WTC11 (cell line): ENCODE results near the gene RGS14. TPM values are rescaled to one million over a fixed set of nuclear protein-coding genes. Genes with fewer than 3 reads are reported as not detected.

Source experiments
- ESRRA ChIP-seq: sonication (generic); formaldehyde crosslinking; IDR thresholded peaks from 2 replicates; pipeline ENCODE4 v1.8.1; 2022; ENCODE audit warnings: mild to moderate bottlenecking, missing genetic modification reagents, borderline replicate concordance
- ETV6 ChIP-seq: sonication (generic); formaldehyde crosslinking; IDR thresholded peaks from 2 replicates; pipeline ENCODE4 v1.8.1; 2022; ENCODE audit warnings: mild to moderate bottlenecking, missing genetic modification reagents
- FOXK1 ChIP-seq: sonication (generic); formaldehyde crosslinking; IDR thresholded peaks from 2 replicates; pipeline ENCODE4 v1.8.0; 2022; ENCODE audit warnings: mild to moderate bottlenecking, moderate library complexity, missing genetic modification reagents
- GRHL2 ChIP-seq: fragments of 250-450 bp; sonication (Bioruptor Pico); IDR thresholded peaks from 2 replicates; pipeline ENCODE4 v1.8.0; 2022; ENCODE audit warnings: mild to moderate bottlenecking, moderate library complexity; ENCODE audit not compliant: insufficient replicate concordance, severe bottlenecking
- JUN ChIP-seq: sonication (generic); formaldehyde crosslinking; IDR thresholded peaks from 2 replicates; pipeline ENCODE4 v1.8.0; 2023; ENCODE audit warnings: mild to moderate bottlenecking, missing genetic modification reagents
- MYBL2 ChIP-seq: sonication (generic); formaldehyde crosslinking; IDR thresholded peaks from 2 replicates; pipeline ENCODE4 v1.8.1; 2023; ENCODE audit warnings: mild to moderate bottlenecking, moderate library complexity, missing genetic modification reagents
- NFATC4 ChIP-seq: fragments of 250-450 bp; sonication (Bioruptor Pico); IDR thresholded peaks from 2 replicates; pipeline ENCODE4 v1.9.0; 2021; ENCODE audit warnings: mild to moderate bottlenecking
- NFYB ChIP-seq: sonication (generic); formaldehyde crosslinking; conservative IDR thresholded peaks from 2 replicates; pipeline ENCODE4 v1.8.0; 2022; ENCODE audit warnings: low read depth, missing genetic modification reagents
- NR2C2 ChIP-seq: sonication (generic); formaldehyde crosslinking; IDR thresholded peaks from 2 replicates; pipeline ENCODE4 v1.8.0; 2022; ENCODE audit warnings: mild to moderate bottlenecking, missing genetic modification reagents
- PRRX2 ChIP-seq: fragments of 250-450 bp; sonication (Bioruptor Pico); IDR thresholded peaks from 2 replicates; pipeline ENCODE4 v1.8.0; 2021; ENCODE audit warnings: mild to moderate bottlenecking
- TCF7 ChIP-seq: sonication (generic); formaldehyde crosslinking; IDR thresholded peaks from 2 replicates; pipeline ENCODE4 v1.8.0; 2022; ENCODE audit warnings: mild to moderate bottlenecking, low read depth, missing genetic modification reagents, moderate library complexity
- TEAD1 ChIP-seq: sonication (generic); formaldehyde crosslinking; IDR thresholded peaks from 2 replicates; pipeline ENCODE4 v1.8.0; 2022; ENCODE audit warnings: mild to moderate bottlenecking, missing genetic modification reagents
- TP53 ChIP-seq: sonication (generic); formaldehyde crosslinking; IDR thresholded peaks from 2 replicates; pipeline ENCODE4 v1.8.1; 2023; ENCODE audit warnings: mild to moderate bottlenecking, missing genetic modification reagents
- ZNF138 ChIP-seq: sonication (generic); formaldehyde crosslinking; conservative IDR thresholded peaks from 2 replicates; pipeline ENCODE4 v1.8.1; 2022; ENCODE audit warnings: mild to moderate bottlenecking, moderate library complexity, missing genetic modification reagents
- ZNF232 ChIP-seq: sonication (generic); formaldehyde crosslinking; IDR thresholded peaks from 2 replicates; pipeline ENCODE4 v1.8.0; 2022; ENCODE audit warnings: mild to moderate bottlenecking, missing genetic modification reagents
- ZNF423 ChIP-seq: fragments of 250-450 bp; sonication (Bioruptor Pico); IDR thresholded peaks from 2 replicates; pipeline ENCODE4 v2.1.2; 2022; ENCODE audit warnings: mild to moderate bottlenecking, moderate library complexity
- total RNA-seq: library from RNA; stranded (reverse); gene quantifications from 3 replicates; pipeline ENCODE4 v1.2.3, GENCODE V29; 2021
- TF ChIP-seq, protein P1 (sequence below): sonication (generic); formaldehyde crosslinking; IDR thresholded peaks from 2 replicates; pipeline ENCODE4 v1.8.1; 2023; ENCODE audit warnings: mild to moderate bottlenecking, missing genetic modification reagents, borderline replicate concordance
- TF ChIP-seq, protein P2 (sequence below): fragments of 250-450 bp; sonication (Bioruptor Pico); IDR thresholded peaks from 2 replicates; pipeline ENCODE4 v1.9.0; 2021; ENCODE audit warnings: mild to moderate bottlenecking, borderline replicate concordance
- TF ChIP-seq, protein P3 (sequence below): sonication (generic); formaldehyde crosslinking; IDR thresholded peaks from 2 replicates; pipeline ENCODE4 v1.8.0; 2022; ENCODE audit warnings: mild to moderate bottlenecking, missing genetic modification reagents
- TF ChIP-seq, protein P4 (sequence below): sonication (generic); formaldehyde crosslinking; IDR thresholded peaks from 2 replicates; pipeline ENCODE4 v1.8.0; 2022; ENCODE audit warnings: mild to moderate bottlenecking, missing genetic modification reagents
- TF ChIP-seq, protein P5 (sequence below): sonication (generic); formaldehyde crosslinking; IDR thresholded peaks from 2 replicates; pipeline ENCODE4 v1.8.1; 2022; ENCODE audit warnings: low read depth, mild to moderate bottlenecking, moderate library complexity, missing genetic modification reagents, borderline replicate concordance
- TF ChIP-seq, protein P6 (sequence below): sonication (generic); formaldehyde crosslinking; IDR thresholded peaks from 2 replicates; pipeline ENCODE4 v1.8.1; 2023; ENCODE audit warnings: mild to moderate bottlenecking, missing genetic modification reagents, moderate library complexity
- TF ChIP-seq, protein P7 (sequence below): sonication (generic); formaldehyde crosslinking; IDR thresholded peaks from 2 replicates; pipeline ENCODE4 v1.8.1; 2023; ENCODE audit warnings: mild to moderate bottlenecking, missing genetic modification reagents, moderate library complexity

RGS14 gene
- total RNA-seq, 1 experiment from 2014 or later: 74.6 TPM

DNA sequence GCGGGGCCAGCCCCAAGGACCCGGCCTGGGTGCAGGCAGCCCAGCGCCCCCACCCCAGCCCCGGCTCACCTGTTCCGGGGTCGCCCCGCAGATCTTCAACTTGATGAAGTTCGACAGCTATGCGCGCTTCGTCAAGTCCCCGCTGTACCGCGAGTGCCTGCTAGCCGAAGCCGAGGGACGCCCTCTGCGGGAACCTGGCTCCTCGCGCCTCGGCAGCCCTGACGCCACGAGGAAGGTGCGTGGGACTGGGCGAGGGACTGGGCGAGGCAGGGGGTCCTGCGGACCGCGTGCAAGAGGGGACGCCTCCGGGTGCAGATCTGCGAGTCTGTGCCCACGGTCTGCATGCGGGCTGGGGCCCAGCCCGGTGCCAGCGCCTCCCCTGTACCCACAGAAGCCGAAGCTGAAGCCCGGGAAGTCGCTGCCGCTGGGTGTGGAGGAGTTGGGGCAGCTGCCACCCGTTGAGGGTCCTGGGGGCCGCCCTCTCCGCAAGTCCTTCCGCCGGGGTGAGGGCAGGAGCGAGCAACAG is 9.7 kb downstream of the RGS14 start (continued):
- TF ChIP-seq TCF7 (CRISPR knock-in tag) (no peak), ZNF423 (CRISPR knock-in tag) (no peak), NR2C2 (CRISPR knock-in tag) (peak; percentile 64), FOXK1 (CRISPR knock-in tag) (peak; percentile 93), ZNF138 (CRISPR knock-in tag) (no peak), NFATC4 (CRISPR knock-in tag) (no peak), PRRX2 (CRISPR knock-in tag) (no peak), ESRRA (CRISPR knock-in tag) (peak; percentile 91; the same call in 1 of the 2 replicates), TEAD1 (CRISPR knock-in tag) (peak; percentile 68; the same call in 1 of the 2 replicates), NFYB (CRISPR knock-in tag) (peak; percentile 45; the same call in 1 of the 2 replicates), ZNF232 (0 out of 2 replicates have a peak, but pooled peaks have one; percentile 58), ETV6 (CRISPR knock-in tag) (peak; percentile 87; the same call in 1 of the 2 replicates), MYBL2 (peak; percentile 84), TP53 (peak; percentile 89), JUN (CRISPR knock-in tag) (peak; percentile 94; the same call in 1 of the 2 replicates), GRHL2 (CRISPR knock-in tag) (no peak)
- TF ChIP-seq, protein P1, sequence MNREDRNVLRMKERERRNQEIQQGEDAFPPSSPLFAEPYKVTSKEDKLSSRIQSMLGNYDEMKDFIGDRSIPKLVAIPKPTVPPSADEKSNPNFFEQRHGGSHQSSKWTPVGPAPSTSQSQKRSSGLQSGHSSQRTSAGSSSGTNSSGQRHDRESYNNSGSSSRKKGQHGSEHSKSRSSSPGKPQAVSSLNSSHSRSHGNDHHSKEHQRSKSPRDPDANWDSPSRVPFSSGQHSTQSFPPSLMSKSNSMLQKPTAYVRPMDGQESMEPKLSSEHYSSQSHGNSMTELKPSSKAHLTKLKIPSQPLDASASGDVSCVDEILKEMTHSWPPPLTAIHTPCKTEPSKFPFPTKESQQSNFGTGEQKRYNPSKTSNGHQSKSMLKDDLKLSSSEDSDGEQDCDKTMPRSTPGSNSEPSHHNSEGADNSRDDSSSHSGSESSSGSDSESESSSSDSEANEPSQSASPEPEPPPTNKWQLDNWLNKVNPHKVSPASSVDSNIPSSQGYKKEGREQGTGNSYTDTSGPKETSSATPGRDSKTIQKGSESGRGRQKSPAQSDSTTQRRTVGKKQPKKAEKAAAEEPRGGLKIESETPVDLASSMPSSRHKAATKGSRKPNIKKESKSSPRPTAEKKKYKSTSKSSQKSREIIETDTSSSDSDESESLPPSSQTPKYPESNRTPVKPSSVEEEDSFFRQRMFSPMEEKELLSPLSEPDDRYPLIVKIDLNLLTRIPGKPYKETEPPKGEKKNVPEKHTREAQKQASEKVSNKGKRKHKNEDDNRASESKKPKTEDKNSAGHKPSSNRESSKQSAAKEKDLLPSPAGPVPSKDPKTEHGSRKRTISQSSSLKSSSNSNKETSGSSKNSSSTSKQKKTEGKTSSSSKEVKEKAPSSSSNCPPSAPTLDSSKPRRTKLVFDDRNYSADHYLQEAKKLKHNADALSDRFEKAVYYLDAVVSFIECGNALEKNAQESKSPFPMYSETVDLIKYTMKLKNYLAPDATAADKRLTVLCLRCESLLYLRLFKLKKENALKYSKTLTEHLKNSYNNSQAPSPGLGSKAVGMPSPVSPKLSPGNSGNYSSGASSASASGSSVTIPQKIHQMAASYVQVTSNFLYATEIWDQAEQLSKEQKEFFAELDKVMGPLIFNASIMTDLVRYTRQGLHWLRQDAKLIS (CRISPR knock-in tag): no peak
- TF ChIP-seq, protein P2, sequence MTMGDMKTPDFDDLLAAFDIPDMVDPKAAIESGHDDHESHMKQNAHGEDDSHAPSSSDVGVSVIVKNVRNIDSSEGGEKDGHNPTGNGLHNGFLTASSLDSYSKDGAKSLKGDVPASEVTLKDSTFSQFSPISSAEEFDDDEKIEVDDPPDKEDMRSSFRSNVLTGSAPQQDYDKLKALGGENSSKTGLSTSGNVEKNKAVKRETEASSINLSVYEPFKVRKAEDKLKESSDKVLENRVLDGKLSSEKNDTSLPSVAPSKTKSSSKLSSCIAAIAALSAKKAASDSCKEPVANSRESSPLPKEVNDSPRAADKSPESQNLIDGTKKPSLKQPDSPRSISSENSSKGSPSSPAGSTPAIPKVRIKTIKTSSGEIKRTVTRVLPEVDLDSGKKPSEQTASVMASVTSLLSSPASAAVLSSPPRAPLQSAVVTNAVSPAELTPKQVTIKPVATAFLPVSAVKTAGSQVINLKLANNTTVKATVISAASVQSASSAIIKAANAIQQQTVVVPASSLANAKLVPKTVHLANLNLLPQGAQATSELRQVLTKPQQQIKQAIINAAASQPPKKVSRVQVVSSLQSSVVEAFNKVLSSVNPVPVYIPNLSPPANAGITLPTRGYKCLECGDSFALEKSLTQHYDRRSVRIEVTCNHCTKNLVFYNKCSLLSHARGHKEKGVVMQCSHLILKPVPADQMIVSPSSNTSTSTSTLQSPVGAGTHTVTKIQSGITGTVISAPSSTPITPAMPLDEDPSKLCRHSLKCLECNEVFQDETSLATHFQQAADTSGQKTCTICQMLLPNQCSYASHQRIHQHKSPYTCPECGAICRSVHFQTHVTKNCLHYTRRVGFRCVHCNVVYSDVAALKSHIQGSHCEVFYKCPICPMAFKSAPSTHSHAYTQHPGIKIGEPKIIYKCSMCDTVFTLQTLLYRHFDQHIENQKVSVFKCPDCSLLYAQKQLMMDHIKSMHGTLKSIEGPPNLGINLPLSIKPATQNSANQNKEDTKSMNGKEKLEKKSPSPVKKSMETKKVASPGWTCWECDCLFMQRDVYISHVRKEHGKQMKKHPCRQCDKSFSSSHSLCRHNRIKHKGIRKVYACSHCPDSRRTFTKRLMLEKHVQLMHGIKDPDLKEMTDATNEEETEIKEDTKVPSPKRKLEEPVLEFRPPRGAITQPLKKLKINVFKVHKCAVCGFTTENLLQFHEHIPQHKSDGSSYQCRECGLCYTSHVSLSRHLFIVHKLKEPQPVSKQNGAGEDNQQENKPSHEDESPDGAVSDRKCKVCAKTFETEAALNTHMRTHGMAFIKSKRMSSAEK: no peak
- TF ChIP-seq, protein P3, sequence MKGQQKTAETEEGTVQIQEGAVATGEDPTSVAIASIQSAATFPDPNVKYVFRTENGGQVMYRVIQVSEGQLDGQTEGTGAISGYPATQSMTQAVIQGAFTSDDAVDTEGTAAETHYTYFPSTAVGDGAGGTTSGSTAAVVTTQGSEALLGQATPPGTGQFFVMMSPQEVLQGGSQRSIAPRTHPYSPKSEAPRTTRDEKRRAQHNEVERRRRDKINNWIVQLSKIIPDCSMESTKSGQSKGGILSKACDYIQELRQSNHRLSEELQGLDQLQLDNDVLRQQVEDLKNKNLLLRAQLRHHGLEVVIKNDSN (CRISPR knock-in tag): peak; percentile 48; the same call in 1 of the 2 replicates
- TF ChIP-seq, protein P4, sequence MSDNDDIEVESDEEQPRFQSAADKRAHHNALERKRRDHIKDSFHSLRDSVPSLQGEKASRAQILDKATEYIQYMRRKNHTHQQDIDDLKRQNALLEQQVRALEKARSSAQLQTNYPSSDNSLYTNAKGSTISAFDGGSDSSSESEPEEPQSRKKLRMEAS (CRISPR knock-in tag): peak; percentile 98
- TF ChIP-seq, protein P5, sequence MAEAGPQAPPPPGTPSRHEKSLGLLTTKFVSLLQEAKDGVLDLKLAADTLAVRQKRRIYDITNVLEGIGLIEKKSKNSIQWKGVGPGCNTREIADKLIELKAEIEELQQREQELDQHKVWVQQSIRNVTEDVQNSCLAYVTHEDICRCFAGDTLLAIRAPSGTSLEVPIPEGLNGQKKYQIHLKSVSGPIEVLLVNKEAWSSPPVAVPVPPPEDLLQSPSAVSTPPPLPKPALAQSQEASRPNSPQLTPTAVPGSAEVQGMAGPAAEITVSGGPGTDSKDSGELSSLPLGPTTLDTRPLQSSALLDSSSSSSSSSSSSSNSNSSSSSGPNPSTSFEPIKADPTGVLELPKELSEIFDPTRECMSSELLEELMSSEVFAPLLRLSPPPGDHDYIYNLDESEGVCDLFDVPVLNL: peak; percentile 76
- TF ChIP-seq, protein P6, sequence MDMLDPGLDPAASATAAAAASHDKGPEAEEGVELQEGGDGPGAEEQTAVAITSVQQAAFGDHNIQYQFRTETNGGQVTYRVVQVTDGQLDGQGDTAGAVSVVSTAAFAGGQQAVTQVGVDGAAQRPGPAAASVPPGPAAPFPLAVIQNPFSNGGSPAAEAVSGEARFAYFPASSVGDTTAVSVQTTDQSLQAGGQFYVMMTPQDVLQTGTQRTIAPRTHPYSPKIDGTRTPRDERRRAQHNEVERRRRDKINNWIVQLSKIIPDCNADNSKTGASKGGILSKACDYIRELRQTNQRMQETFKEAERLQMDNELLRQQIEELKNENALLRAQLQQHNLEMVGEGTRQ: no peak
- TF ChIP-seq, protein P7, sequence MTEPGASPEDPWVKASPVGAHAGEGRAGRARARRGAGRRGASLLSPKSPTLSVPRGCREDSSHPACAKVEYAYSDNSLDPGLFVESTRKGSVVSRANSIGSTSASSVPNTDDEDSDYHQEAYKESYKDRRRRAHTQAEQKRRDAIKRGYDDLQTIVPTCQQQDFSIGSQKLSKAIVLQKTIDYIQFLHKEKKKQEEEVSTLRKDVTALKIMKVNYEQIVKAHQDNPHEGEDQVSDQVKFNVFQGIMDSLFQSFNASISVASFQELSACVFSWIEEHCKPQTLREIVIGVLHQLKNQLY (CRISPR knock-in tag): no peak; the same call in 1 of the 2 replicates
